HUDEP-2 (cell line): ENCODE results near the gene DYNC1LI2.
"Not testable (repeated sequence)": the region's sequence is repeated elsewhere in the genome, so short reads cannot be mapped to it uniquely, and the experiment has no call there.

Experiments used
- DNase-seq, 76 experiments: peaks; one replicate each; lab custom pipeline; 2025; ENCODE audit not compliant: unreplicated experiment in 76 of 76; lab: John Stamatoyannopoulos, UW

The DYNC1LI2 gene

GRCh38 chr16:66698046-66698445 is 53.4 kb downstream of the DYNC1LI2 start:
- no peak for DNase-seq

DNA sequence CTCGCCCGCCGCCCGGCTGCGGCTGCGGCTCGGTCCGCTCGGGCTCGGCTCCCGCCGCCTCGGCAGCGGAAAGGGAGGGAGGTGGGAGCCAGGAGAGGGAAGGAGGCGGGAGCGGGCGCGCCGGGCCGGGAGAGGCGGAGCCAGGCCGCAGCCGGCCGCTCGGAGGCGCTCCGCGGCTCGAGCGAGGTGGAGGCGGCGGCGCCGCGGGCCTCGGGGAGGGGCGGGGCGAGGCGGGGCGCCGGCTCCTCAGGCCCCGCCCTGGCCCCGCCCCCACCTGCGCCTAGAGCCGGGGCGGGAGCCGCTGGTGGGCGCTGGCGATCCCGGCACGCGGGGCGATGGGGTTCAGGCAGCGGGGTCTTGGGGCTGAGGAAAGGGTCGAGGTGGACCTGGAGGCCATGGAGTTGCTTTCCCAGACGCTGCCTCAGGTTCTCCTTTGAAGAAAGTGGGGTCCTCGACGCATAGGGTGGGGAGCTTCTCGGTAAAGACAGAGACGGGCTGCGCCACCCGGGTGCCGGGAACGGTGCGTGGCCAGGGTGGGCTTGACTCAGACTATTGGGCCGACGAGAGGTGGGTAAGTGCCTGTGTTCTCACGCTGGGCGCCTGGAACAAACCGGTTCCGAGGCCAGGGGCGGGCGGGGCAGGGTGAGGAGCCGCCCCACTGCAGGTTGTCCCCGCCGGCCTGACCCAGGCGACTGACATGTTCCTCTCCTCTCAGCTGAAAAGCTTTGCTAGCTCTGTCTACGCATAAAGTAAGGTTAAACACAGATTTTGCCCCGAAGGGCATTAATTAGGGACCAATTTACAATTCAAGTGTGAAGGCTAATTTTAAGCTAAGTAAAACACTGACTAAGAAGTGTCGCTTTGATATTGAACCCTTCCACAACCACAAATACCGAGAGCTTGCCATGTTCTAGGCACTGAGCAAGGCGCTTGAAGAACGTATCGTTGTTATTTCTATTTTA is 54.5 kb downstream of the DYNC1LI2 start, which contains the start of gene CMTM4:
TSS of gene CMTM4 (minus strand) at position 75 of the 962 bp plus-strand sequence. CDS start 218 bp downstream, outside the sequence.
- peak in 67 of 76 experiments; percentile 8 to 80 (median 58) for DNase-seq

DNA sequence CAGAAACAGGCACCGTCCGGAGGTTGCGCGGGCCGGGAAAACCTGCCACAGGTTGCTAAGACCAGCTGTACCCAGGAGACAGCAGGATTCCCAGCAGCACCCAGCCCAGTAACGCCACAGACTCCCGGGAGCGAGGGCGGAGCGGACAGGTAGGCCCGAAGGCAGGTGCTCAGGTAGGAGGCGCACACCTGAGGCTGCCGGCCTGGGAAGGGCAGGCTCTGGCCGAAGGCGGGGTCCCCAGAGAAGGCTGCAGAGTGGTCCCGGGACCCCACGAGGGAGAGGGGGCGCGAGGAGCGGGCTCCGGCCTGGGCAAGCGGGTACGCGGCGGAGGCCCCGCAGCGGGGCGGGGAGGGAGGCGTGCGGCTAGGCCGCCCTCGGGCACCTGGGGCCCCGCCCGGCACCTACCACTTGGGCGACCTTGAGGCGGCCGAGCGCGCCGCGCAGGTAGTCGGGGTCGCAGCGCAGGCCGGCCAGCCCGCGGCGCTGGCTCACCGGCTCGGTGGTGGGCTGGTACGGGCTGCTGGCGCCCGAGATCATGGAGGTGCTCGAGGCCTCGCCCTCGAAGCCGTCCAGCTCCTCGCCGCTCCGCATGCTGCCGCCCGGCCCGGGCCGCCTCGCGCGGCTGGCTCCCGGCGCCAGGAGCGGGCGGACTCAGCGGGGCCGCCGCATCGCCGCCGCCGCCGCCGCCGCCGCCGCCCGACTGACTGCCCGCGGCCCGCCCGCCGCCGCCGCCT is 55.3 kb downstream of the DYNC1LI2 start:
- peak in 2 of 76 experiments; percentile 12 to 30 for DNase-seq

DNA sequence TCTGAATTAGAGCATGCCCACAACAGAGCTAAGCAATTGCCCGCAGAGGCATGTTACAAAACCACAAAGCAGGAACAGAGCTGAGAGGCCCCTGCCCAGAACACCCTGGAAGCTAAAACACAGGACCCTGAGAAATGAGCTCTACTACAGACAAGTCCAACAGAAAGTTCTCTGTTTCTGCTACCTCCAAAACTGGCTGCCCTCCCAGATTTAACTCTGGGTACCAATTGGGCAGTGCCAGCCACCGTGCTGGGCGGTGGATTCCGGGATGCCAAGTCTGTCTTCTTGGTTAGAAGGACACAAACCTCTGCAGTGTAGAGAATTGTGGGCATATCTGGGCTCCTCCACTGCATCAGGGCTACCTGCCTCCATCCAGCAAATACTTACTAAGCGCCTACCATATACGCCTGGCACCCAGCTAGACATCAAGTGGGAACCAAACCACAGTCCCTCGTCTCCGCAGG is 55.9 kb downstream of the DYNC1LI2 start:
- peak in 1 of 76 experiments; percentile 9 for DNase-seq

- DNase-seq = no peak
Measured at GRCh38 chr16:66693149-66693548, 58.3 kb downstream of the DYNC1LI2 start.

- DNase-seq = no peak
Measured at GRCh38 chr16:66692341-66692740, 59.1 kb downstream of the DYNC1LI2 start.

GRCh38 chr16:66691234-66691633 is 60.2 kb downstream of the DYNC1LI2 start:
- no peak for DNase-seq

DNA sequence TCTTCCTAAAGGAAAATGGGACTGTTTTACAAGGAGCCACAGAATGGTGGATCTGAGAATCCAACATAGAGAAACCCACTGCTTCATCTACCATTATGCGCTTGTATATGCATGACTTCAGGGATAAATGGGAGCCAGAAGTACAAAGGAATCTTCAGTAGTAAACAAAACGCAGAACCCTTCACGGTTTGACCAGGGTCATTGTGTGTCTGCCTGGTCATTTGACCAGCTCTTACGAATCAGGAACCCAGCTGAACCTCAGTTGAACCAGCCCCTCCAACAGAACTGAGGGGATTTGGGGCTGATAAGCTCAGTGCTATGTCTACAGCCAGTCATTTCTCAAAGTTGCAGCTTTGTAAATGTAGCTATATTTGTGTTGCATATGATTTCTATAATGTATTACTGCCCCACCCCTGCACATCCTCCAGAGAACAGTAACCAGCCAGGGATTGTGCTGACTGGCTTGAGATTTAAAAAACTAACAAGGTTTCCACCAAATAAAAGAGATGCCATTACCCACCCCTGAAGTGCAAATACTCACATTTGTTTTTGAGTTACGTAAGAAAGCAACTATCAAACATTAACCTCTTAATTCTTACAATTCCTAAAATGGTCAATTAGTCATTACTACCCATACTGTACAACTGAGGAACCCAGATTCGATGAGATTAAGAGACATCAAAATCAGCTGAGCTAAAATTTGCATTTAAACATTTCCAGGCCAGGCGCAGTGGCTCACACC is 61.1 kb downstream of the DYNC1LI2 start:
- no peak for DNase-seq

- no peak for DNase-seq
Measured at GRCh38 chr16:66689282-66689681, 62.1 kb downstream of the DYNC1LI2 start.

DNA sequence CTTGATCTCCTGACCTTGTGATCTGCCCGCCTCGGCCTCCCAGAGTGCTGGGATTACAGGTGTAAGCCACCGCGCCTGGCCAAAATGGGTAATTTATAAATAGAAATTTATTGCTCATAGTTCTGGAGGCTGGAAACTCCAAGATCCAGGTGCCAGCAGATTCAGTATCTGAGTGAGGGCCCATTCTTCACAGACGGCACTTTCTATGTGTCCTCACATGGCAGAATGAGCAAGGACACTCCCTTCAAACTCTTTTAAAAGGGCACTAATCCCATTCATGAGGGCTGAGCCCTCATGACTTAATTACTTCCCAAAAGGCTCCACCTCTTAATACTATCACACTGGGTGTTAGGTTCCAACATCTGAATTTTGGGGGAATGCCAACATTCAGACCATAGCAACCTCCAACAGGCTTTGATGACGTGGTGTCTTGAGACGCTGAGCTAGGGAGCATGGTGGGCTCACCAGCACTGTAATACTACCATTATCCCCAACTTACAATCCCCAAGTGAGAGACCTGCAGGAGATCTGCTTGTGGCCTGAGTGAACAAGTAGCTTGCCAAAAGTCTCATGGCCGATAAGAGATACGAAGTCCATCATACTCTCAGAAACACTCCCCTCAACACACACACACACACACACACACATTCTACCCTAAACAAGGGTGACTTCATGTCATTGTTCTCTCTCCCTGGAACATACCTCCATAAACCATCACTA is 63.3 kb downstream of the DYNC1LI2 start:
- DNase-seq = peak in 3 of 76 experiments; percentile 1 to 49 (median 8)

GRCh38 chr16:66685501-66686115 is 65.8 kb downstream of the DYNC1LI2 start:
- DNase-seq = not testable (repeated sequence)

GRCh38 chr16:66682271-66682670 is 69.1 kb downstream of the DYNC1LI2 start:
- no peak for DNase-seq

- DNase-seq = no peak
Measured at GRCh38 chr16:66681676-66682075, 69.7 kb downstream of the DYNC1LI2 start.

DNA sequence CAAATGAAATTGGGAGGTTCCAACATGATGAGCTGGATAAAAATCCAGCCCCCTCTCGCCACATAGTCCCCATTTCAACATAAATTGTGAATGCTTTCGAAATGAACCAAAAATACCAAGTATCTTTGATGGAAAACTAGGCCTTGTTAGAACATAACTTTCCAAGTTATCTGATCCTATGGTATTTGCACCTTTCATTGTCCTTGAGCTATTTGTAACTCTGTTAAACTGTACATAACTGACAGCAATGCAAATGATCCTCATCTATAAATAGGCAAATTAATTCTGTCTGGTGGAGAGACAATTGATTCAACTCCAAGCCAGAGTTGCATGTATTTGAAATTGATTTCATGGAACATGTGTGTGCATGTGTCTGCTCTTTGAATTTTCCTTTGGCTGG is 73.1 kb downstream of the DYNC1LI2 start:
- no peak for DNase-seq

DNA sequence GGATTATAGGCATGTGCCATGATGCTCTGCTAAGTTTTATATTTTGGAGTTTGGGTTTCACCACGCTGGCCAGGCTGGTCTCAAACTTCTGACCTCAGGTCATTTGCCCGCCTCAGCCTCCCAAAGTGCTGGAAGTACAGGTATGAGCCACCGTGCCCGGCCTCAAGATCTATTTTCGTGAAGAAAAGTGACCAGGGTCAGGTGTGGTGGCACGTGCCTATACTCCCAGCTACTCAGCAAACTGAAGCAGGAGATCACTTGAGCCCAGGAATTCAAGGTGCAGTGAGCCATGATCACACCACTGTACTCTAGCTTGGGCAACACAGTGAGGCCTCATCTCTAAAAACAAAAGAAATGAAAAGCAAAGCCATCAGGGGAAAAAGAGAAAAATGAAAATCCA is 73.6 kb downstream of the DYNC1LI2 start:
- DNase-seq = no peak

DNA sequence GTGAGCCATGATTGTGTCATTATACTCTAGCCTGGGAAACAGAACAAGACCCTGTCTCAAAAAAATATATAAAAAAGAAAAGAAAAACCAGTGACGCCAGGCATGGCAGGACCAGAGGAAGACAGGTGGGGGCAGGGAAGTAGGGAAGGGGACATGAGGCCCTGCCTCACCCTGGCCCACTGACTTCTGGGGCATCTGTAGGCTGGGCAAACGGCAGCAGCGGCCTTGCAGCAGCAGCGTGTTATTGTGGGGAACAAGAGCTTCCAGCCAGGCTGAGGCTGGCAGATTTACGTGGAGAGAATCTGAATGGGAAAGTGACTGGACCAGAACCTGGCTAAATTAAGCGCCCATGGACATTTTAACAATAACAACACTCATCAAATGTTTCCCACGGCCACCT is 74.2 kb downstream of the DYNC1LI2 start:
- no peak for DNase-seq

DNA sequence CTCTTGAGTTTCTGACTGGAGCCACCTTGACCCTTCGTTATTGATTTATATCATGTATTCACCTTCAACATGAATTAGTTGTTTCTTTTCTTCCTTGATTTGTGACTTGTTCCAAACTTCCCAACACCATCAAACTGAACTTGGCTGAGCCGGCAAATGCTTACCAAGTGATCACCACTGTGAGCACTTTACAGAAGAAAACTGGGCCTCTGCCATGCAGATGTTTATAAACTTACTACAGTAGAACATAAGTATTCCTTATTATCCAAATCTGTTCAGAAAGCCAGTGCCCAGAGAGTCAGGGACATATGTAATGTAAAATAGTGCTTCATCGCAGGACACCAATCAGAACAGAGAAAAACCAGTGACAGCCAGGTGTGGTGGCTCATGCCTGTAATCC is 74.8 kb downstream of the DYNC1LI2 start:
- DNase-seq = no peak

GRCh38 chr16:66673691-66674090 is 77.7 kb downstream of the DYNC1LI2 start:
- no peak for DNase-seq
